Epidermal melanocyte (primary cell): ENCODE measurements around the gene CACNA1B.

Experiments
- DNase-seq: peaks from one replicate; pipeline ENCODE4 v3.0.0; 2011; ENCODE audit warnings: low spot score; ENCODE audit not compliant: insufficient read length

The CACNA1B gene

GRCh38 chr9:137960496-137960895 lies 82.9 kb downstream of the CACNA1B start:
- DNase-seq, result no peak

- DNase-seq, result no peak
These were observed 85.9 kb downstream of the CACNA1B start for GRCh38 chr9:137963525-137963924.

GRCh38 chr9:137965177-137965795 lies 87.7 kb downstream of the CACNA1B start:
- DNase-seq, result no peak

- DNase-seq, result no peak
These were observed 89.8 kb downstream of the CACNA1B start for GRCh38 chr9:137967280-137967953.

- no peak for DNase-seq
These were observed 90.7 kb downstream of the CACNA1B start for GRCh38 chr9:137968235-137968634.

- DNase-seq, result no peak
These were observed 91.4 kb downstream of the CACNA1B start for GRCh38 chr9:137969008-137969407.

- DNase-seq, result no peak
These were observed 92.1 kb downstream of the CACNA1B start for GRCh38 chr9:137969685-137970084.

- DNase-seq, result no peak
These were observed 92.5 kb downstream of the CACNA1B start for GRCh38 chr9:137970098-137970497.

GRCh38 chr9:137970686-137971476 lies 93.3 kb downstream of the CACNA1B start:
- DNase-seq, result no peak

GRCh38 chr9:137971477-137972138 lies 94.0 kb downstream of the CACNA1B start:
- no peak for DNase-seq

- no peak for DNase-seq
These were observed 94.9 kb downstream of the CACNA1B start for GRCh38 chr9:137972355-137972987.

GRCh38 chr9:137972988-137973470 lies 95.4 kb downstream of the CACNA1B start:
- no peak for DNase-seq

GRCh38 chr9:137973829-137974416 lies 96.3 kb downstream of the CACNA1B start:
- DNase-seq, result no peak

- no peak for DNase-seq
These were observed 97.4 kb downstream of the CACNA1B start for GRCh38 chr9:137974746-137975526.

GRCh38 chr9:137975527-137975913 lies 97.9 kb downstream of the CACNA1B start:
- DNase-seq, result no peak

GRCh38 chr9:137975936-137976565 lies 98.5 kb downstream of the CACNA1B start:
- no peak for DNase-seq

GRCh38 chr9:137977571-137978261 lies 100.1 kb downstream of the CACNA1B start:
- DNase-seq, result no peak

GRCh38 chr9:137978262-137978714 lies 100.7 kb downstream of the CACNA1B start:
- no peak for DNase-seq

GRCh38 chr9:137982200-137982599 lies 104.6 kb downstream of the CACNA1B start:
- DNase-seq, result no peak
